Cardiac atrium fibroblast (primary cell): Measurements from ENCODE around the gene GOLGA6L24. TPM values are rescaled to one million over a fixed set of nuclear protein-coding genes. Genes with fewer than 3 reads are reported as not detected.

Source experiments
- total RNA-seq: library from RNA; depleted of rRNA; stranded (reverse); fragments of >200 nt; gene quantifications from 2 replicates; pipeline ENCODE4 v1.2.3, GENCODE V29; 2015

The GOLGA6L24 gene
- total RNA-seq, result not detected in 2 replicates

GRCh38 chr15:28357984-28358383 is at the start of gene GOLGA6L24:
Gene GOLGA6L24 (minus strand): TSS chr15:28358084. CDS start chr15:28358023, 61 bp downstream.

GRCh38 chr15:28378364-28378763 is 20.5 kb upstream of the GOLGA6L24 start, which contains the start of gene GOLGA8F:
Gene GOLGA8F (plus strand): TSS chr15:28378664. CDS start chr15:28378762, 98 bp downstream.

GRCh38 chr15:28322129-28322588 is 35.7 kb downstream of the GOLGA6L24 start, which contains the start of gene HERC2:
Gene HERC2 (minus strand): TSS chr15:28322179. CDS start chr15:28321433, 746 bp downstream.

Other genes starting within 250 kb of the GOLGA6L24 start
- gene HERC2, start 35.9 kb downstream of the GOLGA6L24 start, total RNA-seq, result 18.6 and 62.4 TPM in 2 replicates
- not detected in 2 replicates for gene GOLGA8F, start 20.6 kb upstream of the GOLGA6L24 start, total RNA-seq
- not detected in 2 replicates for gene GOLGA8G, start 174.9 kb upstream of the GOLGA6L24 start, total RNA-seq
- gene GOLGA6L25, start 195.5 kb upstream of the GOLGA6L24 start, total RNA-seq, result not detected in 2 replicates